HL-60 (cell line): ENCODE measurements around the gene NOXO1.
A peak's percentile ranks its signal among the peaks of the same experiment; 100 is the strongest.
"Not testable (repeated sequence)": the region's sequence is repeated elsewhere in the genome, so short reads cannot be mapped to it uniquely, and the experiment has no call there.

Experiments used
- DNase-seq, 2 experiments: peaks; one replicate each; pipeline ENCODE4 v3.0.0-alpha.2; 2010 to 2020; ENCODE audit warnings: low read depth in 1 of 2, low spot score in 1 of 2
- H3K27ac ChIP-seq: fragments of 250-450 bp; sonication (Bioruptor Pico); replicated peaks from 2 replicates; pipeline ENCODE4 v1.5.1; 2020; ENCODE audit warnings: mild to moderate bottlenecking, moderate library complexity
- H3K27me3 ChIP-seq: fragments of 250-450 bp; sonication (Bioruptor Pico); 2 replicates; pipeline ENCODE4 v1.5.1; 2021; ENCODE audit warnings: mild to moderate bottlenecking, moderate library complexity; ENCODE audit not compliant: insufficient read depth, poor library complexity, severe bottlenecking
- H3K4me3 ChIP-seq: replicated peaks from 2 replicates; pipeline ENCODE4 v1.5.1; 2011; ENCODE audit warnings: mild to moderate bottlenecking, control low read depth, low read length; ENCODE audit not compliant: insufficient read depth
- CTCF ChIP-seq: IDR thresholded peaks from one replicate; pipeline ENCODE4 v1.5.1; 2011; ENCODE audit warnings: low read length, control low read depth, inconsistent platforms; ENCODE audit not compliant: insufficient read depth
- GABPA ChIP-seq: IDR thresholded peaks from 2 replicates; pipeline ENCODE4 v1.6.1; 2012; ENCODE audit warnings: low read depth
- POLR2AphosphoS5 ChIP-seq: IDR thresholded peaks from 2 replicates; pipeline ENCODE4 v1.6.1; 2012; ENCODE audit warnings: low read depth
- REST ChIP-seq: IDR thresholded peaks from 2 replicates; pipeline ENCODE4 v1.6.1; 2012; ENCODE audit warnings: low read depth; ENCODE audit not compliant: insufficient replicate concordance
- SPI1 ChIP-seq: IDR thresholded peaks from 2 replicates; pipeline ENCODE4 v1.6.1; 2012; ENCODE audit warnings: low read depth, mild to moderate bottlenecking, borderline replicate concordance

NOXO1 gene

GRCh38 chr16:2015117-2015946 is 34.1 kb upstream of the NOXO1 start:
- peaks cover 15% of the 10 kb centered on the region for H3K27me3 ChIP-seq
- no peak for DNase-seq
- H3K27ac ChIP-seq = no peak overlapping the region
- H3K4me3 ChIP-seq = no peak overlapping the region
- no peak for TF ChIP-seq CTCF

- no peak overlapping the region for H3K4me3 ChIP-seq
- no peak overlapping the region for H3K27ac ChIP-seq
- no peaks in the 10 kb centered on the region for H3K27me3 ChIP-seq
- TF ChIP-seq REST (no peak), POLR2AphosphoS5 (no peak), GABPA (no peak)
- DNase-seq = no peak
These were observed 32.3 kb upstream of the NOXO1 start for GRCh38 chr16:2013527-2013926.

- DNase-seq, H3K27me3 ChIP-seq, H3K27ac ChIP-seq, H3K4me3 ChIP-seq: not testable (repeated sequence)
These were observed 30.5 kb upstream of the NOXO1 start for GRCh38 chr16:2011726-2012125.

GRCh38 chr16:2009791-2010510 is 28.7 kb upstream of the NOXO1 start, which contains the start of gene ZNF598:
Gene ZNF598, minus strand, starts transcription at chr16:2009821.
- Histone ChIP-seq H3K27ac (peak within 1 kb of the TSS; percentile 87), H3K27me3 (no peaks in the 10 kb centered on the region), H3K4me3 (peak within 1 kb of the TSS; percentile 63)
- peak; percentile 69 to 88 for DNase-seq
- peak; percentile 90 for TF ChIP-seq POLR2AphosphoS5
- TF ChIP-seq SPI1 = peak; percentile 70; the same call in 1 of the 2 replicates
- TF ChIP-seq GABPA = peak; percentile 82
- TF ChIP-seq REST = no peak
- no peak for TF ChIP-seq CTCF
